HG02623 (cell line): ENCODE data around the gene FOXE1.

Experiments
- ATAC-seq: cut with Tn5 transposase; IDR thresholded peaks from one replicate; pipeline ENCODE4 v1.9.1; 2021; ENCODE audit warnings: moderate library complexity; ENCODE audit not compliant: unreplicated experiment

FOXE1 gene

GRCh38 chr9:97853056-97853843, at the start of gene FOXE1:
TSS of gene FOXE1 (plus strand) at chr9:97853226. CDS start at chr9:97853915, 689 bp downstream.
- ATAC-seq: no peak

- ATAC-seq: no peak
These were observed 49.0 kb upstream of the FOXE1 start for GRCh38 chr9:97804059-97804365.

DNA sequence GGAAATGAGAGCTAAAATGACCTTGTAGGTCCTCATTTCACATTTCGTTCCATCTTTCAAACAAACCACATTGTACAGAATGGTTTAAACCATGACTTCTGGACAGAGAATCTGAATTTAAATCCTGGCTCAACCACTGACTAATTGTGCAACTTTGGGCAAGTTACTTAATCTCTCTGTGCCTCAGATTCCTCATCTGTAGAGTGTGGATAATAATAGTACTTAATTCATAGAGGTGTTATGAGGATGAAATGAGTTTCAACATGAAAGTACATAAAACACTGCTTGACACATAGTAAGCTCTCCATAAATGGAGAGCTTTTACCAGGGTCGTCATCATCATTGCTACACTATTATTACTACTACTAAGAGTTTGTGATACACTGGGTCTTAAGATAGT, 46.3 kb upstream of the FOXE1 start:
- ATAC-seq: no peak

- no peak for ATAC-seq
These were observed 45.3 kb upstream of the FOXE1 start for GRCh38 chr9:97807681-97808080.

DNA sequence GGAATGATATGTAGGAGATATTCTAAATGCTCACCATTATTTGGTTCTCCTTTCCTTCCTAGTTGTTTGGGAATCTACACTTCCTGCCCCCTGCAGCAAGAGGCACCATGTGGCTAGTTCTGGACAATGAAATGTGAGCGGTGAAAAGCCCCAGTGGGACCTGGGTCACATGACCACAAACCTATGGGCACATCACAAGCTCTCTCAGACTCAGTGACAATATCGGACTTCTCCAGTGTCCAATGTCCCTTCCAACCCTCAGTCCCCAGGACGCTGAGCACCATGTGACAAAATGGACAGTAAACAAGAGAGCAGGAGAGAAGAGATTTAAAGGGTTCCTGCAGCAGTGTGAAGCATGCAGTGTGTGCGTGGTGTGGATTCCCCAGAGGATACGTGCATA, 44.6 kb upstream of the FOXE1 start:
- ATAC-seq: no peak

DNA sequence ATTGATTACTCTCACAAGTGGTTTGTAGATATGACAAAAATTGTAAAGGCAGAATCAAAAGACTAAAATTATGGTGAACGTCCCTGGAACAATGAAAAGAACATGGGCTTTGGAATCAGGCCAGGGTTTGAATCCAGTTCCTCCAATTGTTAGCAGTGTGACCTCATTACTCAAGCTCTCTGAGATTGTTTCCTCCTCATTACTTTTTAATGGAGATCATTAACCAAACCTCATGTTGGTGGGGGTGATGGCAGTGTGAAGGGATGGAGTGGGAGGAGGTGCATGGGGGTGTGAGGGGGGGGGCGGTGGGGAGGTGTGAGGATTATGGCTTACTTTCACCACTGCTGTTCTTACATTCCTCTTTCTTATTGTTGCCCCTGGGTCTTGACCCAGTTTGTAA, 44.1 kb upstream of the FOXE1 start:
- no peak for ATAC-seq

DNA sequence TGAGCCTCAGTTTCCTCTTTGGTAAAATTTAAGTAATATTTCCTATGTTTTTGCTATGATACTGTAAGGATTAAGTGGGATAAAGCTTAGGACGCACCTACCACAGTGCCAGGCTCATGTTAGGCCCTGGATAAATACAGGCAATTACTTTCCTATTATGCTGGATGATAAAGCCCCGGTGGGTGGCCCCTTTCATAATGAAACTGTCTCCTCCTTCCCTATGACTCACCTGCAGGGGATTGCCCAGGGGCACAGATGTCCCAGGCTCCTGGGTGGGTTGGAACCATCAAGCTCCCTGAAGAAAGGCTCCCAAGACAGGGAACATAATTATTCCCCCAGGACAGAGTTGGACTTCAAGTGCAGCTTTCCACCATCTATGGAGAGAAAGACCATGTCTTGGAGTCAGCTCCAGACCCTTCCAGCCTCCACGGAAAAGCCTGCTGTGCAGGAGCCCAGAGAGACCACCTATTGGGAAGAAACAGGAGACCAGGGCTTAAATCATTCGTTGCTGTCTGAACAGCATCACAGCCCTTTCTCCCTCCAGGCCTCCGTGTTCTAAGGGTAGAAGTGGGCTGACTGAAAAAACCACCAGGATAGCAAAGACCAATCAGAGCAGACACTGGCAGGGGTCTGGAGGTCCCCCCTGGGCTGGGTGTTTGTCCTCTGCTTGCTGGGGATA, 43.2 kb upstream of the FOXE1 start:
- no peak for ATAC-seq

- ATAC-seq: no peak
These were observed 41.3 kb upstream of the FOXE1 start for GRCh38 chr9:97811533-97812246.

DNA sequence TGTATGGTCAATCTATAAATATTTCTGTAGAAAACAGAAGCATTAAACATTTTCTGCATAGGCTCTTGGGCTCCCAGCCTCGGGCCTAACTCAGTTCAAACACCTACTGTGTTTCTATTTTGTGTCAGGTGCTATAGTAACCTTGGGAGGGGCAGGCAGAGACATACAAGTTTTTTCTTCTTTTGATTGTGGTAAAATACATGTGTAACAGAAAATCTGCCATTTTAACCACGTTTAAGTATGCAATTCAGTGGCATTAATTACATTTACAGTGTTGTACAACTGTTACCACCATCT, 40.8 kb upstream of the FOXE1 start:
- ATAC-seq: no peak

DNA sequence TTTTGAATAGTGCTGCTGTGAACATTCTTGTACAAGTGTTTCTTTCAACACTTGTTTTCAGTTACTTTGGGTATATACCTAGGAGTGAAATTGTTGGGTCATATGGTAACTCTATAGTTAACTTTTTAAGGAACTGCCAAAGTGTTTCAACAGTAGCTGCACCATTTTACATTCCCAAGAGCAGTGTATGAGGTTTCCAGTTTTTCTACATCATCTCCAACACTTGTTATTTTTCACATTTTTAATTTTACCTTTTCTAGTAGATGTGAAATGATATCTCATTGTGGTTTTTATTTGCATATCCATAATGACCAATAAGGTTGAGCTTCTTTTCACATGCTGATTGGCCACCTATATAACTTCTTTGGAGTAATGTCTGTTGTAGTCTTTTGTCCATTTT, 40.0 kb upstream of the FOXE1 start:
- ATAC-seq: no peak

DNA sequence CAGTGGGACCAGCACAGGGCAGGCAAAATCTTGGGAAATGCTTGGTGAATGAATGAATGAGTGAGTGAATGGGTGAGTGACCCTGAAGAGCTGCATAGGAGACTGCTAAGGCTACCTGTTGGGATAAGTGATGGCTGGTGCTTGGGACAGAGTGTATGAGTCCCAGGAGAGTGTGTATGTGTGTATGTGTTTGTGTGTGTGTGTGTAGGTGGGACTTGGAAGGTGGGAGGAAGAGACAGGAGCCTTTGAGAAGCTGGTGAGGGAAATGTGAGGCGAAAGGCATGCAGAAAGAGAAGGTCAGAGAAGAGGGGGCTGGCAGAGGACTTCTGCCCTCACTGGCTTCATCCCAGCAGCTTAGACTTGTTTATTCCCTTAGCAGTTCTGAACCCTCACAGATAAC, 33.3 kb upstream of the FOXE1 start:
- ATAC-seq: no peak

- no peak for ATAC-seq
These were observed 32.7 kb upstream of the FOXE1 start for GRCh38 chr9:97820373-97820772.

DNA sequence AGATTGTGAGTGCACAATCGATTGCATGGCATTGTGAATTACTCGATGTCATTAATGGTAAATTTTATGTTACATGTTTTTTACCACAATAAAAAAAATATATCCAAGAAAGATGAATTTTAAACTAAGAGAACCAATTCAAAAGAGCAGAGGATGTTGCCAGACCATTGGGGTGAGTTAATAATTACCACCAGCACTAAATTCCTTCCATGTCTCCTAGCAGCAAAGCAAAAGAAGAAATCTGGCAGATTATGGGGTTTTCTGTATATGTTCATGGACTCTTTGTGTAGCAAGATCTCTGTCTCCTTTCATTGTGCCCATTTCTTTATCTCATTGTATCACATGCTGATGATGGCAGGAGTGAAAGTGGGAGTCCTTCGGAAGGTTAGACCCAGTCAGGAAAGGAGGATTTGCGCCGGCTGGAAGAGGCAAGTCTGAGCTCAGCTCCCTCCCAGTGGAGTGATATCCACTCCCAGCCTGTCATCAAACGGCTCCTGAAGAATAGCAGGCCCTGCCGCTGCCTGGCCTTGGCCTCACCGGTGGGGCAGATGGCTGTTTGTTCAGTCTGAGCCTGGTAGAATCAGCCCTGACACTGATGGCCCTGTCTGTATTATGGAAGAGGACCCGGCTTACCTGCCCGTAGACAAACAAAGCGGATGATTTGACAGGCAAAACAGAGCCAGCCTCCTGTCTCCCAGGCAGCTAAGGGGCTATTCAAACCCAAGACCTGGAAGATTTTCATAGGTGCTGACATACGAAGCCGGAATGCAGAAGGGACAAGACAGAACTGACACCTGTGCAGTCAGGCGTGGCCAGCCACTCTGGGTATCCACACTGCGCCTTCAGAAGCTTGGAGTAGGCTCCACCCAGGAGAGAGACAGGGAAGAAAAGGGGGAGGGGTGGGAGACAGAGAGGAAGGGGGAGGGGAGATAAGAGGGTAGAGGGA, 21.9 kb upstream of the FOXE1 start:
- ATAC-seq: no peak

- no peak for ATAC-seq
These were observed 21.0 kb upstream of the FOXE1 start for GRCh38 chr9:97831843-97832636.

- no peak for ATAC-seq
These were observed 12.5 kb upstream of the FOXE1 start for GRCh38 chr9:97840521-97840920.

- ATAC-seq: no peak
These were observed 10.1 kb upstream of the FOXE1 start for GRCh38 chr9:97842960-97843359.

DNA sequence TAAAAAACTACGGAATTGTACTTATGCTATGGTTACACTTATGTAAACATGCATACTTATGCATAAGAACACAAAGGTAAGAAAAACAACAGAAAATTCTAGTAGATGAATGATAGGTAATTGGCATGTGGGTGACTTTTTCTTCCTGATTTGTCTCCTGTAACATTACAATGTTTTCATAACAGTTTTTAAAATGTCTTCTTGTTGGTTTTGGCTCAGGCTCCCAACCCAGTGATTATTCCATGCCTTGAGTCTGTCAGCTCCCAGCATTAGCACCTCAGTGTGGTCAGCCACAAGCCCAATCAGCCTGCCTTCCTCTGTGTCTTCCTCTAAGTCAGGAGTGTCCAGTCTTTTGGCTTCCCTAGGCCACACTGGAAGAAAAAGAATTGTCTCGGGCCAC, 7.9 kb upstream of the FOXE1 start:
- no peak for ATAC-seq

DNA sequence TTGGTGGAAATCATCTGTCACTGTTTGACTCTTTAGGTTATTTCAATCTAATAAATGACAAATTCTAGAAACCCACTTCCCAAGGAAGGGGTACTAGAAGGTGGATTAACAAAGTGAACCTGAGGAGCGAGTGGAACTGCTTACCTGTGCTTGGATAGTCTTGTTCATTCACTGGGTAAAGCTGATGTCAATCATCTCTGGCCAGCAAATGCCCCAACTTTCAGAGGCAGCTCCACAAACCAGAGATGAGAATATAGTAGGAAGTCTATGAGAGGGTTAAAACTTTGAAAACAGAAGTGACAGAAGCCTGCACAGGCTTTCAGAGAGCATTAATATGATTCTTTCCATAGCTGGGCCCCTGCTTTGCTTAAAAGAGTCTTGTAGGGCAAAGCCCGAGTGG, 7.3 kb upstream of the FOXE1 start:
- no peak for ATAC-seq

DNA sequence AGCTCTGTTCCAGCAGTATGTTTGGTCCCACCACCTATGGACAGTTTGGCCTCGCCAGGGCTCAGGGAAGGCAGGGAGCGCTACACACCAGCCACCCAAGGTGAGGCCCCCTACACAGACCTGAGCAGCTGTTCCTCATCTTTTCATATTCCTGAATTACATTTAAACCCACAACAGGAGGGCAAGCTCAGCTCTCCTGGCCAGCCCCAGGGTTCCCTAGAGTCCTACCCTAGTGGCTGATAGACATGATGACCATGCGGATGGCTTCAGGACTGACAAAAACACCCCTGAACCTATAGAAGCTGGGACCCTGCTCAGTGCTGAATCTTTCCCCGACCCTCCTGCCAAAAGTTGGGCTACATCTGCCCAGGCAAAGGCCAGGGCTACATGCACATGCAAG, 6.7 kb upstream of the FOXE1 start:
- no peak for ATAC-seq

DNA sequence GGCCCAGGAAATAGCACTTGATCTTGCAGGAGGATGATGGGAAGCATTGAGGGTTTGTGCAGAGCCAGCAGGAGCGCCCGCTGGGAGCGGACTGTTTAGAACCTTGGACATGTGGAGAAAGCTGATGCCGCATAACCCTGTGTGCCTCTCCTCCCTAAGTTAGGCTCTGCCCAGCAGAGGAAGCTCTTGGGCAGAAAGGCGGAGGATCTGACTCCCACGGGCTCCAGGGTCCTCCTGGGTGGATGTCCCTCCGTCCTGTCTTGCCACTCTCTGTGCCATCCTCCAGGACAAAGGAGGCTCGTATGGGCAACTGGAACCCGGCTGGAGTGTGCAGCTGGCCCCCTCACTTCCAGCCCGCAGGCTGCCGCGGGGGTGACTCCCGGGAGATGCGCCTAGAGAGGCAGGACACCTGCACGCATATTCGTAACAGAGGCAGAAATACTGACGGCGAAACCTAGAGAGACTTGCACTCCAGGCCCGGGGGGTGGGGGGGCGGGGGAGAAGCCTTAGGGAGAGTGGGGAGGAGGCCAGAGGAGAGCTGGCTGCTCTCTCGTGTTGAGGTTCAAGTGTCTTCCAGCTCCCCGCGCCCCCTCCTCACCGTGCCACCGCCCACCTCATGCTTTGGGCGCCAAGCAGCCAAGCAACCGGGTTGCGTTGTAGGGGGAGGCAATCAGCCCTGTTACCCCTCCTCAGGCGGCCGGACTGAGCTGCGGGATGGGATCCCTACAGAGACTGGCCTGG, 5.4 kb upstream of the FOXE1 start:
- no peak for ATAC-seq
